Panc1 (cell line): ENCODE results near the gene FAM83G. TPM values are rescaled to one million over a fixed set of nuclear protein-coding genes. Genes with fewer than 3 reads are reported as not detected.

ENCODE experiments used
- ATAC-seq: fragments of 200-7000 bp; cut with Tn5 transposase; 2 replicates; pipeline ENCODE4 v1.9.1; 2020; ENCODE audit warnings: mild to moderate bottlenecking, moderate library complexity
- BruUV-seq: library from RNA; stranded (reverse); fragments of 400-500 nt; replicated peaks from 2 replicates; lab custom pipeline; 2021; lab: Mats Ljungman, UMichigan
- CTCF ChIA-PET: fragments of 300-600 bp; sonication (Branson Sonifier 250); formaldehyde crosslinking; loops from one replicate; lab custom pipeline; 2022; ENCODE audit warnings: antibody characterized with exemption; lab: Charles Lee
- POLR2A ChIA-PET: fragments of 300-600 bp; sonication (Branson Sonifier 250); formaldehyde crosslinking; loops from one replicate; lab custom pipeline; 2022; ENCODE audit warnings: antibody characterized with exemption; lab: Charles Lee
- DNase-seq: peaks from one replicate; pipeline ENCODE4 v3.0.0-alpha.2; 2010; ENCODE audit warnings: low read depth, low spot score
- H3K27ac ChIP-seq: 2 replicates; pipeline ENCODE4 v1.5.1; 2011; ENCODE audit warnings: mild to moderate bottlenecking, low read length, inconsistent platforms
- H3K27me3 ChIP-seq: fragments of 200-500 bp; sonication (Bioruptor generic); 2 replicates; pipeline ENCODE4 v1.6.0; 2014; ENCODE audit warnings: low read length, inconsistent platforms; ENCODE audit not compliant: control insufficient read depth, insufficient read depth
- H3K36me3 ChIP-seq: fragments of 200-500 bp; sonication (Bioruptor generic); 2 replicates; pipeline ENCODE4 v1.5.1; 2014; ENCODE audit warnings: inconsistent platforms, mild to moderate bottlenecking, low read length, moderate library complexity; ENCODE audit not compliant: control insufficient read depth, insufficient read depth
- H3K4me1 ChIP-seq: 2 replicates; pipeline ENCODE4 v1.5.1; 2011; ENCODE audit warnings: inconsistent platforms, mild to moderate bottlenecking, low read length, moderate library complexity; ENCODE audit not compliant: control insufficient read depth, insufficient read depth
- H3K4me3 ChIP-seq, 2 experiments: 2 replicates each; pipeline ENCODE4 v1.5.1; 2011 to 2012; ENCODE audit warnings: low read depth in 2 of 2, low read length in 2 of 2, mild to moderate bottlenecking in 2 of 2, inconsistent platforms in 1 of 2, moderate library complexity in 1 of 2
- H3K9me3 ChIP-seq: fragments of 200-500 bp; sonication (Bioruptor generic); 2 replicates; pipeline ENCODE4 v1.5.1; 2014; ENCODE audit warnings: low read depth, mild to moderate bottlenecking, inconsistent platforms, low read length, moderate library complexity; ENCODE audit not compliant: control insufficient read depth, insufficient read depth
- CTCF ChIP-seq: fragments of 450-650 bp; IDR thresholded peaks from 2 replicates; pipeline ENCODE4 v1.5.1; 2017; ENCODE audit warnings: mild to moderate bottlenecking
- POLR2AphosphoS5 ChIP-seq: IDR thresholded peaks from 2 replicates; pipeline ENCODE4 v1.6.1; 2012; ENCODE audit warnings: mild to moderate bottlenecking, low read depth, low read length, moderate library complexity
- REST ChIP-seq, 2 experiments: IDR thresholded peaks; 2 replicates each; pipeline ENCODE4 v1.6.1; 2011 to 2012; ENCODE audit warnings: low read depth in 2 of 2, control low read depth in 1 of 2, low read length in 1 of 2, mild to moderate bottlenecking in 1 of 2, moderate library complexity in 1 of 2; ENCODE audit not compliant: insufficient read depth in 1 of 2
- SIN3A ChIP-seq: IDR thresholded peaks from 2 replicates; pipeline ENCODE4 v1.6.1; 2012; ENCODE audit warnings: low read depth, mild to moderate bottlenecking, low read length, moderate library complexity, borderline replicate concordance; ENCODE audit not compliant: insufficient read depth
- TCF7L2 ChIP-seq: IDR thresholded peaks from 2 replicates; pipeline ENCODE4 v1.6.1; 2011; ENCODE audit warnings: mild to moderate bottlenecking, low read depth, low read length, inconsistent platforms
- in situ Hi-C: cut with HindIII; loops from 2 replicates; pipeline ENCODE4 v1.10.0; 2016; ENCODE audit warnings: low sequenced_read_pairs, low pct_unique_long_range_greater_than_20kb
- intact Hi-C: fragments of 100-400 bp; cut with micrococcal nuclease; formaldehyde crosslinking; loops from one replicate; pipeline ENCODE4 v1.10.0; 2022; ENCODE audit not compliant: unreplicated experiment
- total RNA-seq: library from RNA; stranded (reverse); gene quantifications from one replicate; pipeline ENCODE4 v1.2.1, GENCODE V29; 2021; ENCODE audit not compliant: unreplicated experiment

Gene FAM83G
- total RNA-seq, 1 experiment from 2014 or later = 17.3 TPM

GRCh38 chr17:18946536-18946935, 58.0 kb downstream of the FAM83G start:
- DNase-seq = no peak
- Histone ChIP-seq H3K9me3 (no peaks in the 10 kb centered on the region), H3K36me3 (no peaks in the 10 kb centered on the region), H3K27ac (no peak overlapping the region), H3K4me1 (no peaks in the 10 kb centered on the region), H3K4me3 (no peak overlapping the region), H3K27me3 (no peaks in the 10 kb centered on the region)
- ATAC-seq = no peak
- in situ Hi-C loops (no loop called here), intact Hi-C loops (no loop called here)
- TF ChIP-seq REST (IDR thresholded peaks at IDR 0.05; ENCODE audit: insufficient read depth in 1 of 2, low read depth in 2 of 2, low read length in 1 of 2) (no peak), POLR2AphosphoS5 (no peak), CTCF (no peak), TCF7L2 (no peak), SIN3A (no peak)
- ChIA-PET CTCF (no interaction called here), POLR2A (no interaction called here)
- no TSS peak for BruUV-seq

GRCh38 chr17:18944646-18945045, 59.9 kb downstream of the FAM83G start:
- ChIA-PET POLR2A (no interaction called here), CTCF (no interaction called here)
- no TSS peak for BruUV-seq

More at GRCh38 chr17:18944646-18945045, 59.9 kb downstream of the FAM83G start:
- TF ChIP-seq TCF7L2 = no peak
- TF ChIP-seq CTCF = no peak
- no peak for TF ChIP-seq SIN3A
- no peak for TF ChIP-seq POLR2AphosphoS5
- TF ChIP-seq REST (IDR thresholded peaks at IDR 0.05; ENCODE audit: insufficient read depth in 1 of 2, low read depth in 2 of 2, low read length in 1 of 2) = no peak
- H3K27ac ChIP-seq = no peak overlapping the region
- H3K4me3 ChIP-seq = no peak overlapping the region
- no peak for DNase-seq
- intact Hi-C loops = no loop called here
- no peaks in the 10 kb centered on the region for H3K9me3 ChIP-seq
- H3K4me1 ChIP-seq = no peaks in the 10 kb centered on the region
- no peaks in the 10 kb centered on the region for H3K27me3 ChIP-seq
- no peaks in the 10 kb centered on the region for H3K36me3 ChIP-seq
- in situ Hi-C loops = no loop called here
- no peak for ATAC-seq
